GM12801 (cell line): ENCODE results near the gene MED22.

ENCODE experiments used
- TF ChIP-seq, protein P1 (sequence below): IDR thresholded peaks from one replicate; pipeline ENCODE4 v1.5.1; 2011; ENCODE audit warnings: control low read depth; ENCODE audit not compliant: insufficient read length; ENCODE audit errors: extremely low read depth

The MED22 gene

DNA sequence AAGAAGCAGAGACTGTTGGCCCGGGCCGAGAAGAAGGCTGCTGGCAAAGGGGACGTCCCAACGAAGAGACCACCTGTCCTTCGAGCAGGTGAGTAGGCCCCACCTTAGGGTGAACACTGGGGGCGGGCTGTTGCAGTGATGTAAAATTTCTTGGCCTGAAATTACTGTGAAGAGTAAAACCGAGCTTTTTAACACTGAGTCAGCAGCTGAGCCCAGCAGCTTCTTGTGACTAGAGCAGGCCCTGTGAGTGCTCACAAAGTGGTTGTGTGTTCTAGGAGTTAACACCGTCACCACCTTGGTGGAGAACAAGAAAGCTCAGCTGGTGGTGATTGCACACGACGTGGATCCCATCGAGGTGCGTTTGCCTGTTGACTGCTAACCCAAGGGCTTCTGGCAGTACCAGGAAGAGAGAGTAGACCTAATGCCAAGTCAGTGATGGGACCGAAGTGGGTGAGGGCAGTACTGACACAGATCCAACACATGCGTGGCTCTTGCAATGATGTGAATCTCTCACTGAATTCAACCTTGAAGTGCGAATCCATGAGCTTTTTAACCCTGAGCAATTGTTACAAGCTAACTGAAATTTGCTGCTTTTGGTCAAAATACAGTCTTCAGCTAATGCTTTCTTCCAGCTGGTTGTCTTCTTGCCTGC lies 2.2 kb upstream of the MED22 start:
- TF ChIP-seq, protein P1, sequence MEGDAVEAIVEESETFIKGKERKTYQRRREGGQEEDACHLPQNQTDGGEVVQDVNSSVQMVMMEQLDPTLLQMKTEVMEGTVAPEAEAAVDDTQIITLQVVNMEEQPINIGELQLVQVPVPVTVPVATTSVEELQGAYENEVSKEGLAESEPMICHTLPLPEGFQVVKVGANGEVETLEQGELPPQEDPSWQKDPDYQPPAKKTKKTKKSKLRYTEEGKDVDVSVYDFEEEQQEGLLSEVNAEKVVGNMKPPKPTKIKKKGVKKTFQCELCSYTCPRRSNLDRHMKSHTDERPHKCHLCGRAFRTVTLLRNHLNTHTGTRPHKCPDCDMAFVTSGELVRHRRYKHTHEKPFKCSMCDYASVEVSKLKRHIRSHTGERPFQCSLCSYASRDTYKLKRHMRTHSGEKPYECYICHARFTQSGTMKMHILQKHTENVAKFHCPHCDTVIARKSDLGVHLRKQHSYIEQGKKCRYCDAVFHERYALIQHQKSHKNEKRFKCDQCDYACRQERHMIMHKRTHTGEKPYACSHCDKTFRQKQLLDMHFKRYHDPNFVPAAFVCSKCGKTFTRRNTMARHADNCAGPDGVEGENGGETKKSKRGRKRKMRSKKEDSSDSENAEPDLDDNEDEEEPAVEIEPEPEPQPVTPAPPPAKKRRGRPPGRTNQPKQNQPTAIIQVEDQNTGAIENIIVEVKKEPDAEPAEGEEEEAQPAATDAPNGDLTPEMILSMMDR = no peak

DNA sequence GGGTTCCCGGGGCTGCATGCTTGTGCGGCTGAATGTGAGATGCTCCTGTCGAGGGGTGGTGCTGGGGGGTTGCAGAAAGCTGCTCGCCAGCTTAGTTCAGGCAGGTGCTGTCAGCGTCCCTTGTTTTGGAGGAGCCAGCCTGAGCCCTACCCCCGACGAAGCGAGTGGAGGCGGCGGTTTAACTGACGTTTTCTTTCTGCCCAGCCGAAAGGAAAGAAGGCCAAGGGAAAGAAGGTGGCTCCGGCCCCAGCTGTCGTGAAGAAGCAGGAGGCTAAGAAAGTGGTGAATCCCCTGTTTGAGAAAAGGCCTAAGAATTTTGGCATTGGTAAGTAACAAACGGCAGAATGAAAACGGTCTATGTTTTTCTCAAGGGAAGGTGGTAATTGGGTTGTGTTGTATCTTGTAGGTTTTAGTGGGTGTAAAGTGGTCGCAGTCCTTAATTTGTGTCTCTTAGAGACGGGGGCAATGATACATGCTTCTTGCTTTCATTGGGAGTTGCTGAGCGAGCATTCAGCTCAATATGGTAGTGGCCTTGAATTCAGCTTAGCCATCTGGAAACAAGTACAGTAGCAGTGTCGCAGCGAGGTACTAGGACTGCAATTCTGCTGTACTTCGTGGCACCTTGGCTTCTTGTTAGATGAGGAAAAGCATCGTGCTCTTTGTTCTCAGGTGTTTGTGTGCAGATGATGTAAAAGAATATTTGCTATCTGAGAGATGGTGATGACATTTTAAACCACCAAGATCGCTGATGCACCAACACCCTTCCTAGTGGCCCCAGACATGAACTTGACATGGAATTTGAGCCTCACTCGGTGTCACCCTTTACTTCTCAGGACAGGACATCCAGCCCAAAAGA lies 1.0 kb upstream of the MED22 start:
- TF ChIP-seq, protein P1 = no peak

DNA sequence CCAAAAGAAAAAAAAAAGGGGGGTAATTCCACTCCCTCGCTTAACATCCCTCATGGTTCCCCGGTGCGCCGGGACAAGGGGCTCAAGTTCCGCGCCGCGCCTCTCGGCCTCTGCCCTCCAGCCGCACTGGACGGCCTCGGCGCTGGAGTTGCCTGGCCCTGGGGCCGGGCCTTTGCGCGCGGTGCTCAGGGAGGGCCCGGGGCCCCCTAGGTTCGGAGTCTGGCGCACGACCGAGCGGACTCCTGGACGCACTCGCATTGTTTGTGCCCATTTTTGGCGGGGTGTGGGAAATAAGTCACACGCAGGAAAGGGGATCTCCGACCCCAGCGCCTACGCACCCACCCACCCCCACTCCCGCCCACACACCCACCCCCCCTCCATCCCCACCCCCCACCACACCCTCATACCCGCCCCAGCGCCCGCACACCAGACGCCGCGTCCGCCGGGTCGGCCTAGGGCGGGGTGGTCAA lies 381 bp downstream of the MED22 start:
- TF ChIP-seq, protein P1 = no peak

DNA sequence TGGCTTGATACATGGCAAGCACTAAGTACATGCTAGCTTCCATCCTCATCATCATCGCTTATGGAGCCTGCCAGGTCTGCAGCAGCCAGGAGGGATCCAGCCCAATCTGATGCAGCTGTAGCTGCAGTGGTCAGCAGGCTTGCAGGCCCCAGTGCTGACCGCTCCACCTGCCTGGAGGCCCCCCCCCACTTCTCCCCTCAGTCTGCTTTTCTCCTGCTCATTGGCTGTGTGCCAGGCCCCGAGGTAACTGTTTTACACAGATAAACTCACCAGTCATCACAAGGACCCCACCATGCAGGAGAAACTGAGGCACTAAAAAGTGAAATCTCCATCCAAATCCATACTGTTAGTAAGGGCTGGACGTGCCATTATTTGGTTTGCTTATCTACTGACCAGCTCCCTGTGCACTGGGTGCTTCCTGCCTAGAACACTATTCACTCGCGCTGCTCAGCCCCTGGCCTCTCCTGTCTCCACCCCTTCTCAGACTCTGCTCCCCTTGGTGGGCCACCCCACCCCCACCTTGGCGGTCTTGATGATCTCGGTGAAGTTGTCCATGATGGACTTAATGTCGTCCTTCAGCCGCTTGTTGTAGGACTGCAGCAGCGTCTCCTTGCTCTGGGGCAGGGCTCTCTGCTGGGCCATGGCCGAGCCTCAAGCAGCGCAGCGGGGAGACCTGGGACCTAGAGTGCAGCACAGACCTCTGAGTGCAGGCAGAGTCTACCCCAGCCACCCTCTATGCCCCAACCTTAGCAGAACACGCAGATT lies 1.7 kb downstream of the MED22 start:
- TF ChIP-seq, protein P1 = no peak

DNA sequence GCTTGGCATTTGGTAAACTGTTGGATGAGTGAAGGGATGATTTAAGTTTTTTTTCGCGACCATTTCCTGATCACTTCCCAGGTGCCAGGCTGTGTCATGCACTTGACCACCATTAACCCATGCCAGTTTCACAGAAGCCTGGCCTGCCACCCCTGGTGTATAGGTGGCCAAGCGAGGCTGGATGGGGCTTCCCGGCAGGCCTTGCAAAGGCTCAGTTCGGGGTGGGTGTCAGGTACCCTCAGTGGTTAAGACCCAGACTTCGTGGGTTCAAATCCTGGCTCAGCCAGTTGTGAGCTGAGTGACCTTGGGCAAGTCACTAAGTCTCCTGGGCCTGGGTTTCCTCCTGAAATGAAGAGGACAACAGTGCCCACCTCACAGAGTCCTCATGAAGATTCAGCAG lies 2.3 kb downstream of the MED22 start:
- TF ChIP-seq, protein P1 = no peak

DNA sequence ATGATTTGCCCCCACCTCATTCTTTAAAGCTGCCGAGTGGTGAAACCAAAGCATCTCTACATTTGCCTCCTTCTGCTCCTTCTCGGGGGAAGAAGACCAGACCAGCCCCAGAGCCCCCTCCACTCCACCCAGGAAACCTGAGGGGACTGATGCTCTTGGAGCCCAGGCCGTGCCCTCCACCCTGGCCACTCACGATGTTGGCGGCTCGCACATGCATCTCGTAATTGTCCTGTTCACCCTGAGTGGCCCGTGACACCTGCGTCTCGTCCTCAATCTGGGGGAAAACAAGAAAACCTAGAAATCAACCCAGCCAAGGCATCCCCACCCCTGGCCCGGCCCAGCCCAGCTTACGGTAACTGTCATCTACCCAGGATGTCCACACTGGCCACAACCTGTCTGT lies 3.0 kb downstream of the MED22 start:
- TF ChIP-seq, protein P1 = no peak

DNA sequence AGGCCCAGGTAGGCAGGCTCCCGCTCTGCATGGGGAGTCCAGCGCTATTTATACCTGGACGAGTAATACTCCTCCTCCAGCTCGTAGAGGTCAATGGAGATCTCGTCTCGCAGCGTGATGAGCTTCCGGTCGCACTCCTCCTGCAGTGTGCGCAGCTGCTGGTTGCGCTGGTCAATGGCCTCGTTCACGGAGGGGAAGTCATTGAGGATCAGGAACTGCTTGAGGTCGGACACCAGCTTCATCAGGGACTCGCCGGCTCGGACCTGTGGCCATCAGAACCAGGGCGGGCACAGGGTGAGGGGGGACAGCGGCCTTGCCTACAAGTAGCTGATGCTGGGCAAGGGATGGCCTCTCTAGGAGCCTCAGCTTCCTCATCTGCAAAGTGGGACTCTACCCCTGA lies 3.9 kb downstream of the MED22 start:
- TF ChIP-seq, protein P1 = no peak
